Measurements from ENCODE around the gene SLC1A4.
"Not testable (repeated sequence)": the region's sequence is repeated elsewhere in the genome, so short reads cannot be mapped to it uniquely, and the experiment has no call there.

Gene SLC1A4

DNA sequence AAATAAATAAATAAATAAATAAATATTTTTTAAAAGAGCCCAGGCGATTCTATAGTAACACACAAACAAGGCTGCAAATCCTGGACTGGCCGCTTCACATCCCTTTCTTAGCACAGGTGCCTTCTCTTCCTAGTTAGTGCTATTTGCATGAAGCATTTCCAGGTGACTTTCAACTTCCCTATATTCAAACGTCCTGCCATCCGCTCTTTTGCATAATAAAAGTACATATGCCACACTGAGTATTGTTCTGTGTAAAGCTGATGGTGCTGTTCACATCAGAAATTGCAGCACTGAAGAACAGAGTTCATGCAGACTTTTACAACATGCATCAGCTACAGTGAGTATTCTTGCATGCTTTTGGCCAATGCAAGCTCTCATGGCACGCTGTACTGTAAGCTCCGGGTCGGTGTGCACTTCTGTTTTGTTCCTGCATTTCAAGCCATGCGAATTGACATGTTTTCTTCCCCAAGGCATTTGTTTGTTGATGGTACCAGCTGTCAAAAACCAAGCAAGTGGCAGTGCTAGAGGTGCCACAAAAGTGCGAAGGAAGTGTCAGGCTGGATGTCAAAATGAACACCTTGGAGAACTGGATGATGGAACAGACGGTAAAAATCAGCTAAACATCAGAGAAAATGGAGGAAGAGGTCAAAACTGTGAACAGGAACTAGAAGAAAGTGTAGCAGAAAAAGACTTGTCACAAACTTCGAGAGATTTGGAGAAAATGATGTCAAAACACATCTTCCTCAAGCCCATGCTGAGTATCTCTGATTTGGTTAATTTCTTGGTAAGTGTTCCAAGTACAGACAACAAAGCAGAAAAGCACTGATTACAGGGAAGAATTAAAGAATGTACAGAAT, 41.5 kb downstream of the SLC1A4 start:
- no peak for DNase-seq

DNA sequence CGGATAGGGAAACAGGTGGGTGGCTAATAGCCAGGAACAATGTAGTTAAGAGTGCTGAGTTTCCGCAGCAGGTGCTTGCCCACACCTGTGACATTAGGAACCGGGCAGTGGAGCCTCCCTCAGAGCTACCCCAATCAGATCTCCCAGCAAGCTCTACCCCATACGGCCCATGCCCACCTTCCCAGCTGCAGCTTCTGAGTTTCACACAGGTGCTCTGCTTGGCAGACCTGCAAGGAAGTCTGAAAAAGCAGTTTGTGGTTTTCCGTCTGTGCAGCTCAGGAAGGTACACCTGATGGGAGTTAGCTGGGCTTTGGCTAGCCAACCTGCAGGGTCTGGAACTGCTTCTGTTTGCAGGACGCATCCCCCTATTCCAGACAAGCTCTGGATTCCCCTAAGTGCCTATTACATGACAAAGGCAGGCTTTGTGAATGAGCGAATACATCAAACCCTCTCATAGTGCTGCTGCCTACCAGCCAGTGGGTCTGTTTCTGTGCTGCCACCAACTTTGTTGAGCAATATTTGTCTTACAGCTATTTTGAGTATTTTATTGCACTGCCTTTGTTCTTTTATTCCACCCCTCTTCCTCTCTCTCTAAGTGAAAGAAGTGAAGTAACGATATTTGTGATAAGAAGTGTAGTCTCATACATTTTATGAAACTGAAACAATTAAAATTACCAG, 42.3 kb downstream of the SLC1A4 start:
- peak; percentile 9 for DNase-seq

DNA sequence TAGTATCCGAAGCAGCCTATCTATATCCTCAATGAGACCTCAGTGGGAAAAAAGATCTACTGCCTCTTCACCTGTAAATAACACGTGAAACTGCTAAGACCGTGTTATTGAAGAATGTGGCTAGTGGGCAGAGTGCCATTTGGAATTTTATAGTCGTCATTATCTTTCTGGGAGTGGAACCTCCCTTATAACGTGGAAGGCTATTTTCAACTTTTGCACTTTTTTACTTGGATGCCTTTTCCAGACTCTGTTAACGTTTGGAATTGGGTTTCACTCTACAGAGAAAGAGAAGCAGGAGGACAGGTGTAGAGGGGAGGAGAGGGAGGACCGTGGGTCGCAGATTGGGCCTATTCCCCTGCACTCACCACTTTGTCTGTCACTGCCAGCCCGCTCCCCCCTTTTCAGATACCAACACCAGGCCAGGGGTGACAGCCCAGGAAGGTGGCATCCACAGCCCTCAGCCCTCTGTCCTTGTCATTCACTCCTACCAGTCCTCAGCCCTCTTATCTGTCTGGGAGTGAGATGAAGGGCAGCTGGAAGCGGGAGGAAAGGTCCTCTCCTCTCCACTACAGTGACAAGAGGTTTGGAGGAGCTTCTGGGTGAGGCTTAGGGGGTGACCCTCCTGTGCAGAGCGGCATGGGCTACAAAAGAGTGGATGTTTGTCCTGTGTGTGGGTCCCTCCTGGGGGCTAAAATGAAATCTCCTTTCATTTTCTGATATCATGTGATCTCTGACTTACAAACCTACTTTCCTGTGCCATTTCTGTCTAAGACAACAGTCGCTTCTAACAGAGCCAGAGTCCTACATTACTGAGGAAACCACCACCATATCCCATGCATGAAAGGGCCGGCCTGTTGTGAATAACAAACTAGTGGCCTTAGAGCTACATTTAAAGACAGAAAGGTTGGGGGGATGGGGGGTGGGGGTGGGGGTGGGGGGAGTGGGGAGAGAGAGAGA, 43.1 kb downstream of the SLC1A4 start:
- DNase-seq: no peak

DNA sequence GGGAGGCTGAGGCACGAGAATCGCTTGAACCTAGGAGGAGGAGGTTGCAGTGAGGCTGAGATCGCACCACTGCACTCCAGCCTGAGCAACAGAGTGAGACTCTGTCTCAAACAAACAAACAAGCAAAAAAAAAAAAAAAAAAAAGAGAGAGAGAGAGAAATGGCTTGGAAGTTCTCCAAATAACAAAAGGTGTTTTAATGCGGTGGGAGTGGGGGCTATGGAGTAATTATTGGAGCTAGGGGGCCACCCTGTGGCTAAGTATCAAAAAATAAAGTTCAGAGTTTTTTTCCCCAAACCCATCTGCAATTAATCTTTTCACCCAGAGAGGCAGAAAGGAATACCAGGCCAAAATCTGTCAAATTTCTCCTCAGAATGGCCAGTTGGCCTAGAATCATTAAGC, 44.0 kb downstream of the SLC1A4 start:
- no peak for DNase-seq

DNA sequence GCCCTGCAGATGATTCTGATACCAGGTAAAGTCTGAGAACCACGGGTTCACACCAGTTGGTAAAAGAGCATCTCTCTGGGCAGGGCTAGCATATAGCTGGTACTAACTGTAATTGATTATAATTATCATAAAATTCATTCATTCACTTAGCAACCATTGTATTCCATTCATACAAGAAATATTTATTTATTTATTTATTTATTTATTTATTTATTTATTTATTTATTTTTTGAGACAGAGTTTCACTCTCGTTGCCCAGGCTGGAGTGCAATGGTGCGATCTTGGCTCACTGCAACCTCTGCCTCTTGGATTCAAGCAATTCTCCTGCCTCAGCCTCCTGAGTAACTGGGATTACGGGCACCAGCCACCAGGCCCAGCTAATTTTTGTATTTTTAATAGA, 44.5 kb downstream of the SLC1A4 start:
- not testable (repeated sequence) for DNase-seq

DNA sequence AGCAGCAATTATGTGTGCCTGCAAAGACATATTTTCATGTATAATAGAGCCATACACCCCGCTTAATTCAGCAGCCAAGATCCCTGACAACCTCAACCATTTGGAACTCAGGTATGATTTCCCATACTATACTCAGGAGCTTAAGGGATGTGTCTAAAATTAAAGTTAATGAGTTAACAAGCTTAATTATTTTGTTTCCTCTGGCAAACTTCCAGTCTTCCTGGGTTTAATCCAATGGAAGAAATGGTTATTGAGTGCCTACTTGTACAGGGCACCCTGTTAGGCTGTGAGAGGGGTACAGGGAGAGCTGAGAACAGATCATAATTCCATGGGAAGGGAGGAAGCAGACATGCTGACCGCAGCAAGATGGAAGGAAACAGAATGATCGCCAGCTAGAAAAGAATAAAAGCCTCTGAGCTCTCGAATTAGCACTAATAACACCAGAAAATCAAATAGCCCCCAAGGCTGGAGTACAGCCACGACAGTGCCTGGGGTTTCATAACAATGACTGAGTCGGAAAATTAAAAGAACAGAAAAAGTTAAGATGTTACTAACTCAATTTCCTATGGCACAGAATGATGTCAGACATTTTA, 46.2 kb downstream of the SLC1A4 start:
- no peak for DNase-seq

DNA sequence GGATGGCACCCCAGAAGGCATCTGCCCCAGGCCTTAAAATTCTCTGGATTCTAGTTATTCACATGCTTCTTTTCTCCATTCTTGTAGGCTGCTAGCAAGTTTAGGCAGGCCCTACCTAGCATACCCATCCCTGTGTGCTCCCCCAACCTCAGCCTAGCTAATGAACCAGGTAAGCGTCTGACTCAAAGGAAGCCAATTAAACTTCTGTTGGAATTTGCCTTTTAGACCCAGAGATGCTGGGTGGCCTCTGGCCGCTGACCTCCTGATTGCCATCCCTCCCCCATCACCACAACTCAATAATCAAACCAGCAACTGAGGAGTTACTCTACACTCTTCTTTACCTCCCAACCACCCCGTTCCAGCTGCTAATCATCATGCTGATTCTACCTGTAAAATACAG, 48.0 kb downstream of the SLC1A4 start:
- DNase-seq: no peak

DNA sequence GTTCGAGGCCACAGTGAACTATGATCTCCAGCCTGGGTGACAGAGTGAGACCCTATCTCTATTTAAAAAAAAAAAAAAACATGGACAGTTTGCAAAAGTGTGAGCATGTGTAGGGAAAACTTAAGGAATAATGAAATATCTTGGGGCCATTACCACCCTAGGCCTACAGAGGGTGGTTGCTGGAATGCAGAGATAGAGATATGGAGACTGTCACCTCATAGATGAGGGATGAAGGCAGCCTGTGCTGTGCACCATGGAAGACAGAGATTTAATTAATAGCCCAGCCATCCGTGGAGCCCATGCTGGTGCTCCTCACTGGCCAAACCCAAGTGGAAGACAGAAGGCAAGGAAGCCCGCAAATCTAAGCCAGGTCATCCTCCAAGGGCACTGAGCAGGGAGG, 50.4 kb downstream of the SLC1A4 start:
- DNase-seq: no peak

DNA sequence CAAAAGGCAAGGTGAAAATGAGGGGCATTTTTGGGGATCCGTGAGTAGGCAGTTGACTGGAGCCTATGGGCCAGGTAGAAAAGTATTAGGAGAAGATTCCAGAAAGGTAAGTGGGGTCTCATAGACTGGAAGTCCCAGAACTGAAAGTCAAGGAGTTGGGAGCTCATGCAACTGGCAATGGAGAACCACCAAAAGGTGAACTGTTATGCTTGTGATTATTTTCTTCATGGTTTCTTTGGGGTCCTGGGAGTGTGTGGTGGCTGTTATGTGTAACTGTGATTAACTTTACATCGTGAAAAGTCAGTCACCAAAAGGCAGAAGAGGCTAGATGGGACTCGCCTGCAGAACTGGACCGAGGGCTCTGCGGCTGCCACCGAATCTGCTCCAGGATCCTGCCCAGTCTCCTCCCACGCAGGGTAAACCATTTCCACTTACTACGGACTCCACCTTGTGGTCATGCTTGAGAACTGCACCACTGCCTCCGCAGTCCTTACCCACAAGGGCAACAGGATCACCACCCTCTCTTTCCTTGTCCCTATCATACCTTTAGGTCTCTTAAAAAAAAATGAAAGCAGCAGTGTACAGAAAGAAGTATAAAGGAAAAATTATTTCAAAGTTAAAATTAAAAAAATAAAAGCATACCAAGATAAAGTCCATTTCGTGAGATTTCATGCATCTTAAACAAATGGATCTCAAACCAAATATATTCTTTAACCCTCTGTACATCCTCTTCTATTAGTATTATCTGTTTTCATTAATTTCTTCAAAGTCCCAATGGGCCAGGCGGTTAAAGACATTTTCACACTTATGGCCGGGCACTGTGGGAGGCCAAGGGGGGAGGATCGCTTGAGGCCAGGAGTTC, 51.4 kb downstream of the SLC1A4 start:
- DNase-seq: peak; percentile 80

DNA sequence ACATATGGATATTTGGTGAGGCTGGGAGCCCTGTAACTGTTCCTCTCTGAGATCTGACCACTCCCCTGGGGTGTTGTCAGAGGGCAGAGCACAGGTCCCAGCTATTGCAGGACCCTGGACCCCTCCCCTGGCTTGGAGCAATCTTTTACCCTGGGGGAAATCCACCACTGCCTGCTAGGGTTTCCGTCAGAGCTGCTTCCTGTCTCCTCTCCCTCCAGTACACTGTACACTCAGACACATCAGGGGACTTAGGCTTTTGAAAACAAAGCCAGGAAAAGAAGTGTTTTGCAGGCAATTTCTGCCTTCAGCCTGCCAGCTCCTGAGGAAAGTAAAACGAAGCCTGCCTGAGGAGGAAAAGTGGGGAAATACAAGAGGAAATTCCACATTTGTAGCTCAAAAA, 53.8 kb downstream of the SLC1A4 start:
- no peak for DNase-seq

DNA sequence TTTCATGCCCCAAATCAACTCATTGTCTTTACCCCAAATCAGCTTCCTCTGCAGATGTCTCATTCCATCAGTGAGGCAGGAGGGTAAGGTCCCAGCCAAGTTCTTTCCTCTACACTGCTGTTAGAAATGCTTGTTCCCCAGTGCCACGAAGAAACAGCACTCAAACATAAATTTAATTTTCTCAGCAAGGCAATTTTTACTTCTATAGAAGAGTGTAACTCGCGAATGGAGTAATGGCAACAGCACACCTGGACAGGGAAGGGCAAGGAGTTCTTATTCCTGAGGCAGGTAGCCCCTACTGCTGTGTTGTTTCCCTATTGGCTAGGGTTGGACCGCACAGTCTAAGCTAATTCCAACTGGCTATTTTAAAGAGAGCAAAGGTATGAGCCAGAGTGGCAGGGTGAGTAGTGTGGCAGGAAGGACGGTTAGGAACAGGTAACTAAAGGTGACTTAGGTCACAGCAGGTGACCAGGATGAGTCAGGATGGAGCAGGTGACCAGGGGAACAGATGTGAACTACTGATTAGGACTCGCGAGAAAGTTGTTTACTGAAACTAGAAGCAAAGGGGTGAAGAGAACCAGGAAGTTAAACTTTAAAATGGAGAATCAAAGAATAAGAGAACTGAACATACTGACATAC, 55.0 kb downstream of the SLC1A4 start:
- no peak for DNase-seq

DNA sequence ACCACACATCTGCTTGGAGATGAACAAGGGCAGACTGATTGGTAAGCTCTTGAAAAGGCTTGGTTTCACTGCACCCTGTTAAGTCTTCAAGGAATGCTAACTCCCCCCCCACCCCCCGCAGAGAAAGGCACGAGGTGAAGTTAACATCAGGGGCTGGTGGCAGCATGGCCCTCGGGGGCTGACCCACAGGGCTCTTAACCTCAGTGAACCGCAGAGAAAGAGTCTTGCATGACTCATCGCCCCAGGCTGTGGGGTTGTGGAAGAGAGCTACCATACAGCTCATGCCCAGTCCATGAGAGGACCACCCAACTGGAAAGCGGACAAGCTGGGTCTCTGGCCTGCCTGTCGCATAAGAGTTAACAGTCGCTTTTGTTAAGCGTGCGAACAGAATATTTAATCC, 56.5 kb downstream of the SLC1A4 start:
- DNase-seq: no peak

DNA sequence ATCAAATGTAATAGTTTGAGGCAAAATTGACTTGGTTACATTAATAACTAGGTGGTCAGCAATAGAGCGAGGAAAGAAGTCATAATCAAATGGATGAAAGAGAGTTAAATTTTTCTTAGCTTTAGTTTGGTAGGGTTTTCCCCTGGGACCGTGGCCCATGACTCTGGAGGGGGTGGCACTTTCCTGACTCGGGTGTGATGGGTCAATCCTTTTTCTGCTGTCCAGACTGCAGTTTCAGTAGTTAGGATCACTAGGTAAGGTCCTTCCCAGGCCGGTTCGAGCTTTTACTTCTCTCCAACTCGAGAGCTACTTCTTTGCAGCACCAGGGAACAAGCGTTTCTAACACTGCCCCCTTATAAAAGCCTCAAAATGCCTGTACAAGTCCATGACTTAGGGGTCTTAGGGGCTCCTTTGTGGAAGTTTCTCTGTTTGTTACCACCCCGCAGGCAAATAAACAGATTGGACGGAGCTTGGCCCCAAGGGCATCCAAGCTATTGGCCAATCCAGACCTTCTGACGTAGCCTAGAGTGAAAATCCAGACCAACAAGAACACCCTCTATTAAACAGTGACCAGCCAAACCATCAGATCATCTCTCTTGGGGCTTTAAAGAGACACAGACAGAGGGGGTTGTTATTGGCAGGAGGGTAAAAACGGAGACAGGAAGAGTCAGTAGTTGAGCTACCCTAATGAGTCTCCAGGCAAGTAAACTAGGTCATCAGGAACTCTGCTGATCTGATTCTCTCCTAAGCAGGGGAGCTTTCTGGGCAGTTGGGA, 57.6 kb downstream of the SLC1A4 start:
- no peak for DNase-seq

DNA sequence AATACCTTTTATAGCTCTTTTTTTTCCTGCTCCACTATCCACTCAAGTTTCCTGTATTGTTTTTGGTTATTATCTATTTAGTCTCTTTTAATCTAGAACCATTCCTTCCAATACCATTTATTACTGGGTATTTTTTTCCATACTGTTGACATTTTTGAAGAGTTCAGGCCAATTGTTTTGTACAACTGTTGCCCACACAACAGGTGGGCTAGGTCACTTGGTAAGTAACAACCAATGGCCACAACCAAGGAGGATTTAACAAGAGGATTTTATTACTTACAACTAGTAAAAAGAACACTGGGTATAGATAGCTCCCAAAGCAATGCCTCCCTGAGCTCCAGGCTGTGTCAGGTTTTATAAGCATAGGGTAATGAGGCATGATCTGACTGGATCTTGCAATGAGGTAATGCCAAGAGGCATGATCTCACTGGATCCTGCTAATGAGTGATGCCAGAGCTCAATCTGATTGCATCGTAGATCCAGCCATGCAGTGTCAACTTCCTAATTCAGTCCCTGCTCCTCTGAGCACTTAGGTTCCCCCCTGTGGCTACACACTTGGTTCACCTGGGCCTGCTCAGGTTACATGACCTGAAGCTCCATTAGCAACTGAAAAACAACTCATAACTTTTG, 59.9 kb downstream of the SLC1A4 start:
- DNase-seq: no peak

DNA sequence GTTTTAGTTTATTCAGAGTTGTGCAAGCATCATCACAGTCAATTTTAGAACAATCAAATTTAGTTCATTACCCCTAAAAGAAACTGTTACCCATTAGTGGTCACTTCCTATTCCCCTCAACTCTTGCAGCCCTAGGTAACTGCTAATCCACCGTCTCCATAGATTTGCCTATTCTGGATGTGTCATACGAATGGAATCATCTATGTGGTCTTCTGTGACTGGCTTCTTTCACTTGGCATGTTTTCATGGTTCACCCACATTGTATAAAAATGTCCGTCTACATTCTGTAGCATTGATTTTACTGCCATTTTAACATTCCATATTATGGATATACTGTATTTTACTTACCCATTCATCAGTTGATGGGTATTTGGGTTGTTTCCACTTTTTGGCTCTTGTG, 61.7 kb downstream of the SLC1A4 start:
- DNase-seq: no peak

DNA sequence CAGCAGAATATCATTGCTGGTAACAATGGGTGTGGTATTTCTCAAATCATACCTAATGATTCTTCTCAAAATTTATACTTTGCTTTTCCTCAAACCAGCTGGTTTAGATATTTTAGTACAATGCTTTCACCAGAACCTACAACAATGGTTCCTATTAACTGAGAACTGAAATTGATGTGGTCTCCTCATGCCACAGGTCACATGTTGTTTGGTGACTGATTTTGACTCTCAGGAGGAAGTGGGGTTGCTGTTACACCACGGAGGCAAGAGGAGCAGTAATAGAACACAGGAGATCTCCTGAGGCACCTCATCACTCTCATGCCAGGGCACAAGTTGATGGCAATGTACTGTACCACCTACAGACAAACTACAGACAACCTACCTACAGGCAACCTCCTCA, 64.0 kb downstream of the SLC1A4 start:
- DNase-seq: no peak

DNA sequence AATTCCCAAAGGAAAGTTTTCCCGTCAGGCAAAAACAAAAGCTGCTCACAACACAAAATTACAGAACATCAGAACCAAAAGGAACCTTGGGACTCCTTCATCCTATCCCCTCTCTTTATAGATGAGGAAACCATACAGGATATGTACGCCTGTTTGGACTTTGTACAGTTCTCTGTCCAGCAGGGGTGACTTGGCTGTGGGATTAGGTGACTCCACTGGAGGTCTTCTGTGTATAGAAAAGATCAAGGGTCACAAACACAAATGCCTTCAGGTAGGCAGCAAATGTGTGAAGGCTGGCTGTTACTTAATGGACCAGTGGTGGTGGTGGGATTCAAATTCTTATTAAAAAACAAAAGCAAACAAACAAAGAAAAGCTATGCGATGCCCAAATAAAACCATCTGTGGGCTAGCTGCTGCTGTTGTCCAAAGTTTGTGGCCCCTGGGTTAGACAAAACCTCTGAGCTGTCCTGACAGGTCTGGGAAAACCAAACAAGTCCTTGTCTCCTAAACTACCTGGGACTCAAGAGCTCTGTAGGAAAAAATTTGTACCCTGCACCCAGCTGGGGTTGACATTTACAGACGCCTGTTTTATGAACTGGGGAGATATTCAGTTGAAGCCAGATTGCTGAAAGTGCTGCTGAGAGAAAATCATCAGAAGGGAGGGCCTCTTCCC, 65.7 kb downstream of the SLC1A4 start:
- no peak for DNase-seq

DNA sequence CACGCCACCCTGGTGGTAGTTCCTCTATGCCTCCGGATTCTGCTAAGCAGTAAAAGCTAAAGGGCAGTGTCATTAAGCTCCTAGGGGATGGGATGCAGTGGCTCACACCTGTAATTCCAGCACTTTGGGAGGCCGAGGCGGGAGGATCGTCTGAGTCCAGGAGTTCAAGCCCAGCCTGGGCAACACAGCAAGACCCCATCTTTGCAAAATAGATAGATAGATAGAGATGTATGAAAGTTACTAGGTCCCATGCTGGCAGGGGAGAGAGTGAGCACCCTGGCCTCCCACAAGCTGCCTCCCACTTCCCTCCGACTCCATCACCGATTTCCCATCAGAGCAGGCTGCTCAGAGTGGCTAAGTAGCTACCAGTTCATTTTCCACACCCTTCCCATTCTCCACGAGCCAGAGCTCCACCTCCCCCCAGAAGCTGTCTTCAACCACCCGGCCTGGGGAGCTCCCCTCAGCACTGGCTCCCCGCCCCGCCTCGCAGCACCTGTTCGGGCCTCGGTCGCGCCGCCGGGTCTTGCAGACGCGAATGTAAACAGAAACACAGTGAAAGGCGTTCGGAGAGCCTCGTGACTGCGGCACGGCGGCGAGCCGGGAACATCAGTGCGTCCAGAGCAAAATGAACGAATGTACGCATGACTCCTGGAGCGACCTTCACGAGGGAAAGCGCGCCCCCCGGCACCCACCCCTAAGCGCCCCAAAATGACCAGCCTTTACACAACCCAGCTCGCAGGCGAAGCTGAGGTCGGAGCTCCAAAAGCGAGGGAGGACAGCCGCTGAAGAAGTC, 66.4 kb downstream of the SLC1A4 start:
- no peak for DNase-seq

Data from stimulated activated CD4-positive, alpha-beta T cell treated with anti-CD3 and anti-CD28 coated beads, Interleukin-4, amount 100 ng/mL, for 24 hours (primary cell).